Omental fat pad (tissue), 4 donors: ENCODE results near the gene ALK. TPM values are rescaled to one million over a fixed set of nuclear protein-coding genes. Genes with fewer than 3 reads are reported as not detected.

ENCODE experiments used
- ATAC-seq: fragments of 150-250 bp; one replicate; pipeline ENCODE4 v1.9.1; 2016; ENCODE audit warnings: mild to moderate bottlenecking, moderate library complexity; ENCODE audit not compliant: low FRiP score
- DNase-seq: peaks from one replicate; pipeline ENCODE4 v3.0.0-alpha.2; 2019; ENCODE audit warnings: low spot score
- total RNA-seq, 4 donors: library from RNA; depleted of rRNA; stranded (reverse); fragments of >200 nt; gene quantifications; one replicate each; pipeline ENCODE4 v1.1.0, GENCODE V29; 2016
- TF ChIP-seq, protein P1 (sequence below), 3 donors: fragments of 450-650 bp; IDR thresholded peaks; one replicate each; pipeline ENCODE4 v1.5.1; 2016 to 2017; ENCODE audit warnings: antibody characterized with exemption in 3 of 3, mild to moderate bottlenecking in 3 of 3, moderate library complexity in 2 of 3

Gene ALK
- total RNA-seq, 4 donors from 2014 or later, result 0.12 to 2.2 (median 0.44) TPM; not detected in 1

DNA sequence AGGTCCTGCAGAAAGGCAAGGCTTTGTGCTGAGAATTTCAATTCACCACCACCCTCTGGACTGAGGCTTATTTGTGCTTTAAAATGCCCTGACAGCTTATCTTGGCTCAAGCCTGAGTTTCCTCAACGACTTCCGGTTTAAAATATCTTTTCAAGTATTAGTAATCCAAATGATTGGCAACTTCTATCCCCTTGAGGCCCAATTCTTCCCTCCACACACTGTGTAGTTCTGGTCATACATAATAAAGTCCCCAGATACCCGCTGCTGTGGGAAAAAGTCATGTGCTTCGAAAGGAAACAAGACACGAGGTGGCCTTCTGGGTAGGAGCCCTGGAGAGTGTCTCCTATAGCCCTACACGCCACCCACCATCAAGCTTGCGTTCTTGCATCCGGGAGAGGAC, 393.4 kb downstream of the ALK start:
- no peak for ATAC-seq
- TF ChIP-seq, protein P1, sequence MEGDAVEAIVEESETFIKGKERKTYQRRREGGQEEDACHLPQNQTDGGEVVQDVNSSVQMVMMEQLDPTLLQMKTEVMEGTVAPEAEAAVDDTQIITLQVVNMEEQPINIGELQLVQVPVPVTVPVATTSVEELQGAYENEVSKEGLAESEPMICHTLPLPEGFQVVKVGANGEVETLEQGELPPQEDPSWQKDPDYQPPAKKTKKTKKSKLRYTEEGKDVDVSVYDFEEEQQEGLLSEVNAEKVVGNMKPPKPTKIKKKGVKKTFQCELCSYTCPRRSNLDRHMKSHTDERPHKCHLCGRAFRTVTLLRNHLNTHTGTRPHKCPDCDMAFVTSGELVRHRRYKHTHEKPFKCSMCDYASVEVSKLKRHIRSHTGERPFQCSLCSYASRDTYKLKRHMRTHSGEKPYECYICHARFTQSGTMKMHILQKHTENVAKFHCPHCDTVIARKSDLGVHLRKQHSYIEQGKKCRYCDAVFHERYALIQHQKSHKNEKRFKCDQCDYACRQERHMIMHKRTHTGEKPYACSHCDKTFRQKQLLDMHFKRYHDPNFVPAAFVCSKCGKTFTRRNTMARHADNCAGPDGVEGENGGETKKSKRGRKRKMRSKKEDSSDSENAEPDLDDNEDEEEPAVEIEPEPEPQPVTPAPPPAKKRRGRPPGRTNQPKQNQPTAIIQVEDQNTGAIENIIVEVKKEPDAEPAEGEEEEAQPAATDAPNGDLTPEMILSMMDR (IDR thresholded peaks at IDR 0.05), result no peak
- DNase-seq, result no peak

DNA sequence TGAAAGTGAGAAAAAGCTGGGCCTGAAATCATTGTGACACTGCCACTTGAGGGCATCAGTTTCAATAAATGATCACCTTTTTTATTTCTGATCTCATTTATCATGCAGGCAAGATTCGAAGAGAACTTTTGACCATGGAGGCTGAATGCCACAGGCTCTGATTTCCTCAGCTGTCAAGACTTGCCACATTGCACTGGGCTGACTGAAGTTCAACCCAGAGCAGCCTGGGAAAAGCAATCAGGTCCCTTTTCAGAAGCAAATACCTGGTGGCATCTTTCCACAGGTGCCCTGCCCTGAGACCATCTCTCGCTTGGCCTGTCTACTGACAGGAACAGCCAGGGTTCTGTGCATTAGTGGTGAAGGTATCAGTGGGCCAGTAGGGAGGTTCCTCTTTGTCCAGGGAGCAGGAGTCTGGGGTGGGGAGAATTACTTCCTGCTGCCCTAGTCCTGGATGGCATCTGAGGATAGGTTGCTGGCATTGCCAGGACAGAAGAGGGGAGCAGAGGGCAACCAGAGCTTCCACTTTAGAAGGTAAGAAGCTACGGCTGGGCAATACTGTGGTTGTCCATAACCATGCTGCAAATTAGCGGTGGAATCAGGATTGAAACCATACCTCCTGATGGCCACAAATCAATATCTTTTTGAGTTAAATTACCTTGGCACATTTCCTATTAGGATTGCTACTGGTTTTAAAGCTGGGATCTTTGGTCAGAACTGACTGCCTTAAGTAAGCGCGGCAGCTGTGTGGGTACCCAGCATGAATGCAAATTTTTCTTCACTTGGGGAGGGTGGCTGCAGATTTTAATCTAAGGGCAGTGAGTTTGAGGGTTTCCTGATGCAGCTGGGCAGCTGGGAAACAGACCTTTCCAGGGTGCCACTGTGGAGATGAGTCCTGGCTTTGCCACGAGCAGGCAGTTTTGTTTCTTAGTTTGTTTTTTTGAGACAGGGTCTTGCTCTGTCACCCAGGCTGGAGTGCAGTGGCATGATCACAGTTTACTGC, 394.5 kb downstream of the ALK start:
- ATAC-seq (no peak), DNase-seq (no peak)
- TF ChIP-seq, protein P1 (IDR thresholded peaks at IDR 0.05), result no peak

DNA sequence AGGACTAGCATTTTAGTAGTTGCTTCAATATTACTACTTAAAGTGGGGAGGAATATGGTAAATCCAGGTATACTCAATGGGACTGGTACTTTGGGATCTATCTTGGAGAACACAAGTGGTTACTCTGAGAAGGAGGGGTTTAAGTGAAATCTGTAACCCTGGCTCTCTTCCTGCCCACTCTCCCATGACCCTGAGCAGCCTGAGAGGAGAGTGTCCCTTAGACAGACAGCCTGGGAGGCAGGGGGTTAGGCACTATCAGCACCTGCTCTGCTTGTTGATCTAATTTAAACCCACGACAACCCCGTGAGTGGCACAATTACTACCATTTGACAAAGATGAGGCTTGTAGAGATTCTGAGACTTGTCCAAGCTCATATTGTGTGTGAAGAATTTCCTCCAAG, 395.5 kb downstream of the ALK start:
- DNase-seq, result no peak
- TF ChIP-seq, protein P1 (IDR thresholded peaks at IDR 0.05), result no peak
- no peak for ATAC-seq

DNA sequence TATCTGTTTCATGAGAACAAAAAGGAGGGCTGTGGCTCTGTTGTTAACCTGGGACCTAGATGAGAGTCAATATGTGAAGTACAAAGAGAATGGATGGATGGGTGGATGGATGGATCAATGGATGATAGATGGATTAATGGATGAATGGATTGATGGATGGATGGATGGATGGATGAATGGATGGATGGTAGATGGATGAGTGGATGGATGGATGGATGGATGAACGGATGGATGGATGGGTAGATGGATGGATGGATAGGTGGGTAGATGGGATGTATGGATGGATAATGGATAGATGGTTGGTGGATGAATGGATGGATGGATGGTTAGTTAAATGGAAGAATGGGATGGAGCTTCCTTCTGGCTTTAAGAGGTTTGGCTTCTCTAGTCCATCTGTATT, 396.7 kb downstream of the ALK start:
- TF ChIP-seq, protein P1 (IDR thresholded peaks at IDR 0.05), result no peak
- ATAC-seq (no peak), DNase-seq (no peak)

DNA sequence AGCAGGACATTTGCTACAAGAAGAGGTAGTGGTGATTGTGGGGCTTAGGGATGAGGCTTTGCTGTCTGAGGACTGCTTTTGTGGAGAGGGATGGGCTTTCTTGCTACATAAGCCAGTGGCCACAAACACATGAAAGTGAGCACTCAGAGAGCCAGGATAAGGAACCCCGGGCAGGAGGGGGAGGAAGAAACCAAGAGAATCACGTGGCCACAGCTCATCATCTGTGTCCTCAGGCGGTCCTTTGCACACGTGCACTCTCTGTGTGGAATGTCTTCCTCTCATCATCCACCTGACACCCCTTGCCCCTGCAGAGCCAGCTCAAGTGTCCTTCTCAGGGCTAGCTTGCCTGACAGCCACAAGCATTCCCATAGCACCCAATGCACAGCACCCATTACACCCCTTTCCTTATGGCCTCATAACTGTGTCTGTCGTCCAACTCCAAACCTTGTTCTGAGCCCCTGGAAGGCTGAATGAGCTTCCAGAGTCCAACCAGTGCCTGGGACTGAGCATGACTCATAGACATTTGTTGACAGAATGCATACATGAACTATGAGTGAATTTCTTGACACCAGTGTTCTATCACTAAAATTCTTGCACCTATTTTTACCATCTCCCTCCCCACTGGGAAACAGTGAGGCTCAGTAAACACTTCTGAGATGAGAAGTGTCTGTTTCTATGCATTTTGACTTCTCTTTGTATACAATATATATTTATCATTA, 398.3 kb downstream of the ALK start:
- TF ChIP-seq, protein P1 (IDR thresholded peaks at IDR 0.05), result no peak
- ATAC-seq (no peak), DNase-seq (no peak)

DNA sequence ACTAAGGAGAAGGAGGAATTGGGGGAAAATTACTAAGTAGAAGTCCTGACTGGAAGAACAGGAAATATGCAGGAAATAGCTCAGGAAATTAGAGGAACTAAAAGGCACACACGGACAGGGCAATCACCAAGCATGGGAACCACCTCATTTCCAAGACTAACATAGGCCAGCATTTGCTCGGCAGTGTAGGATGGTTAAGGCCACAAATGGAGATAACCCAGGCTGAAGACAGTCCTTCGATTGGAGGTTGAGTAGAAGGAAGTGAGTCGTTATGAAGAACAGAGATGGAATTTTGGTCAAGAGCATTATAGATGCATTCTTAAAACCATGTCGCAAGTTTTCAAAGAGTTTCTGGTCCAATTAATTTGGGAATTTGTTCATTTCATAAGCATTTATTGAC, 401.4 kb downstream of the ALK start:
- TF ChIP-seq, protein P1 (IDR thresholded peaks at IDR 0.05), result no peak
- ATAC-seq, result no peak
- DNase-seq, result no peak
